RCC 7860 (cell line): Measurements from ENCODE around the gene MCCC1.
"Not testable (repeated sequence)": the region's sequence is repeated elsewhere in the genome, so short reads cannot be mapped to it uniquely, and the experiment has no call there.

Source experiments
- DNase-seq: peaks from one replicate; pipeline ENCODE4 v3.0.0-alpha.2; 2015; ENCODE audit warnings: low spot score
- FAIRE-seq: peaks from 2 replicates; lab custom pipeline; 2012; peaks lifted over from hg19 to GRCh38; lab: Jason Lieb, UNC

The MCCC1 gene

GRCh38 chr3:182993486-182994201, 105.7 kb downstream of the MCCC1 start:
- FAIRE-seq, DNase-seq: not testable (repeated sequence)

GRCh38 chr3:182989566-182989965, 109.7 kb downstream of the MCCC1 start:
- FAIRE-seq, result no peak
- no peak for DNase-seq

GRCh38 chr3:182986021-182986420, 113.3 kb downstream of the MCCC1 start:
- no peak for DNase-seq
- FAIRE-seq, result no peak

- FAIRE-seq, result no peak
Measured at GRCh38 chr3:182983876-182984275, 115.4 kb downstream of the MCCC1 start.

GRCh38 chr3:182981038-182981380, 118.3 kb downstream of the MCCC1 start:
- DNase-seq, result no peak
- FAIRE-seq, result no peak

More at GRCh38 chr3:182983876-182984275, 115.4 kb downstream of the MCCC1 start:
- DNase-seq, result no peak

- FAIRE-seq (no peak), DNase-seq (peak; percentile 65)
Measured at GRCh38 chr3:182980204-182981037, 118.9 kb downstream of the MCCC1 start, which contains the start of gene DCUN1D1. Gene DCUN1D1, minus strand, starts transcription at chr3:182980538. Its CDS starts 49 bp downstream, at chr3:182980489.

GRCh38 chr3:182979674-182980191, 119.6 kb downstream of the MCCC1 start:
- DNase-seq, result no peak
- FAIRE-seq, result no peak

GRCh38 chr3:182979103-182979673, 120.1 kb downstream of the MCCC1 start:
- FAIRE-seq (no peak), DNase-seq (no peak)

GRCh38 chr3:182978387-182978786, 120.9 kb downstream of the MCCC1 start:
- no peak for FAIRE-seq

GRCh38 chr3:182973047-182973446, 126.2 kb downstream of the MCCC1 start:
- FAIRE-seq, result no peak

More at GRCh38 chr3:182978387-182978786, 120.9 kb downstream of the MCCC1 start:
- DNase-seq, result no peak

GRCh38 chr3:182972387-182972786, 126.9 kb downstream of the MCCC1 start:
- no peak for DNase-seq
- no peak for FAIRE-seq

More at GRCh38 chr3:182973047-182973446, 126.2 kb downstream of the MCCC1 start:
- DNase-seq, result no peak

GRCh38 chr3:182971637-182972036, 127.7 kb downstream of the MCCC1 start:
- no peak for DNase-seq
- no peak for FAIRE-seq

GRCh38 chr3:182970811-182971418, 128.4 kb downstream of the MCCC1 start:
- no peak for DNase-seq
- FAIRE-seq, result no peak

GRCh38 chr3:182969853-182970252, 129.4 kb downstream of the MCCC1 start:
- DNase-seq (no peak), FAIRE-seq (no peak)

- FAIRE-seq, result peak; percentile 66
- DNase-seq, result peak; percentile 29
Measured at GRCh38 chr3:182969277-182969676, 130.0 kb downstream of the MCCC1 start.

GRCh38 chr3:182967218-182968204, 131.8 kb downstream of the MCCC1 start:
- FAIRE-seq, result no peak

GRCh38 chr3:182965861-182966366, 133.4 kb downstream of the MCCC1 start:
- no peak for FAIRE-seq
- DNase-seq, result no peak

More at GRCh38 chr3:182967218-182968204, 131.8 kb downstream of the MCCC1 start:
- no peak for DNase-seq
